Neural cell (in vitro differentiated cells): ENCODE measurements around the gene NT5C. TPM values are rescaled to one million over a fixed set of nuclear protein-coding genes. Genes with fewer than 3 reads are reported as not detected.

Experiments used
- H2AFZ ChIP-seq: fragments of 200-600, 300-800 bp; sonication (generic), shearing (Covaris generic); 2 replicates; pipeline ENCODE4 v1.6.0; 2014; ENCODE audit warnings: low read depth, mild to moderate bottlenecking, antibody characterized with exemption, low read length, moderate library complexity
- H3F3A ChIP-seq: fragments of 200-600 bp; shearing (Covaris generic); 2 replicates; pipeline ENCODE4 v1.6.1; 2016; ENCODE audit warnings: mild to moderate bottlenecking, moderate library complexity, mixed read lengths, antibody characterized with exemption, low read length; ENCODE audit not compliant: insufficient read depth, poor library complexity, severe bottlenecking
- H3K27ac ChIP-seq: fragments of 200-600, 300-800 bp; sonication (generic), shearing (Covaris generic); 2 replicates; pipeline ENCODE4 v1.5.1; 2014; ENCODE audit warnings: mild to moderate bottlenecking, low read length, moderate library complexity
- H3K27me3 ChIP-seq: fragments of 300-800, 200-600 bp; sonication (generic), shearing (Covaris generic); 2 replicates; pipeline ENCODE4 v1.6.0; 2014; ENCODE audit warnings: mild to moderate bottlenecking, low read depth, low read length, moderate library complexity; ENCODE audit not compliant: insufficient read depth
- H3K36me3 ChIP-seq: fragments of 300-800, 200-600 bp; sonication (generic), shearing (Covaris generic); 2 replicates; pipeline ENCODE4 v1.5.1; 2014; ENCODE audit warnings: mild to moderate bottlenecking, antibody characterized with exemption, low read length, moderate library complexity; ENCODE audit not compliant: insufficient read depth
- H3K4me2 ChIP-seq: fragments of 300-800, 200-600 bp; sonication (generic), shearing (Covaris generic); 2 replicates; pipeline ENCODE4 v1.6.0; 2014; ENCODE audit warnings: mild to moderate bottlenecking, low read length
- H3K4me3 ChIP-seq: fragments of 300-800, 200-600 bp; sonication (generic), shearing (Covaris generic); 2 replicates; pipeline ENCODE4 v1.5.1; 2014; ENCODE audit warnings: mild to moderate bottlenecking, low read length, moderate library complexity
- H3K79me2 ChIP-seq: fragments of 200-600 bp; shearing (Covaris generic); replicated peaks from 2 replicates; pipeline ENCODE4 v1.6.0; 2014; ENCODE audit warnings: mild to moderate bottlenecking, low read length, moderate library complexity; ENCODE audit not compliant: insufficient read depth
- H3K9ac ChIP-seq: fragments of 300-800, 200-600 bp; sonication (generic), shearing (Covaris generic); 2 replicates; pipeline ENCODE4 v1.6.1; 2016; ENCODE audit warnings: mild to moderate bottlenecking, low read length, mixed read lengths
- H3K9me2 ChIP-seq: fragments of 200-600 bp; shearing (Covaris generic); 2 replicates; pipeline ENCODE4 v1.6.1; 2016; ENCODE audit warnings: mild to moderate bottlenecking, low read length, mixed read lengths; ENCODE audit not compliant: insufficient read depth
- H3K9me3 ChIP-seq: fragments of 200-600, 300-800 bp; sonication (generic), shearing (Covaris generic); 2 replicates; pipeline ENCODE4 v1.6.1; 2016; ENCODE audit warnings: mild to moderate bottlenecking, mixed run types, low read length, moderate library complexity, mixed read lengths
- H4K20me1 ChIP-seq: fragments of 200-600 bp; shearing (Covaris generic); 2 replicates; pipeline ENCODE4 v1.6.1; 2016; ENCODE audit warnings: mild to moderate bottlenecking, mixed run types; ENCODE audit not compliant: insufficient read depth
- EP300 ChIP-seq: fragments of 450-650 bp; conservative IDR thresholded peaks from 2 replicates; pipeline ENCODE4 v1.6.1; 2014; ENCODE audit warnings: antibody characterized with exemption, mild to moderate bottlenecking, moderate library complexity; ENCODE audit not compliant: poor library complexity, severe bottlenecking
- EZH2 ChIP-seq: fragments of 200-600, 300-800 bp; shearing (Covaris generic), sonication (generic); IDR thresholded peaks from 2 replicates; pipeline ENCODE4 v1.6.1; 2014; ENCODE audit warnings: antibody characterized with exemption, low read length, borderline replicate concordance, mild to moderate bottlenecking; ENCODE audit not compliant: insufficient read depth, poor library complexity, severe bottlenecking
- MXI1 ChIP-seq: fragments of 450-650 bp; conservative IDR thresholded peaks from 2 replicates; pipeline ENCODE4 v1.6.1; 2014; ENCODE audit warnings: antibody characterized with exemption, mild to moderate bottlenecking; ENCODE audit not compliant: poor library complexity, severe bottlenecking
- POLR2AphosphoS5 ChIP-seq: IDR thresholded peaks from 2 replicates; pipeline ENCODE4 v1.6.1; 2012
- RAD21 ChIP-seq: fragments of 450-650 bp; conservative IDR thresholded peaks from 2 replicates; pipeline ENCODE4 v1.6.1; 2014; ENCODE audit warnings: antibody characterized with exemption, mild to moderate bottlenecking, moderate library complexity
- SMC3 ChIP-seq: fragments of 450-650 bp; conservative IDR thresholded peaks from 2 replicates; pipeline ENCODE4 v1.6.1; 2014; ENCODE audit warnings: antibody characterized with exemption, mild to moderate bottlenecking, moderate library complexity; ENCODE audit not compliant: poor library complexity
- TAF1 ChIP-seq: IDR thresholded peaks from 2 replicates; pipeline ENCODE4 v1.6.1; 2012; ENCODE audit warnings: low read depth
- polyA plus RNA-seq: library from polyadenylated mRNA; depleted of rRNA; stranded (reverse); fragments of >200 nt; gene quantifications from 2 replicates; pipeline ENCODE4 v1.2.3, GENCODE V29; 2014
- TF ChIP-seq, protein P1 (sequence below): fragments of 450-650 bp; IDR thresholded peaks from 2 replicates; pipeline ENCODE4 v1.5.1; 2014; ENCODE audit warnings: antibody characterized with exemption, mild to moderate bottlenecking, moderate library complexity; ENCODE audit not compliant: poor library complexity, severe bottlenecking
- TF ChIP-seq, protein P2 (sequence below): IDR thresholded peaks from 2 replicates; pipeline ENCODE4 v1.6.1; 2012; ENCODE audit warnings: borderline replicate concordance

The NT5C gene
- polyA plus RNA-seq, 1 donor from 2014 or later: 58.7 TPM

DNA sequence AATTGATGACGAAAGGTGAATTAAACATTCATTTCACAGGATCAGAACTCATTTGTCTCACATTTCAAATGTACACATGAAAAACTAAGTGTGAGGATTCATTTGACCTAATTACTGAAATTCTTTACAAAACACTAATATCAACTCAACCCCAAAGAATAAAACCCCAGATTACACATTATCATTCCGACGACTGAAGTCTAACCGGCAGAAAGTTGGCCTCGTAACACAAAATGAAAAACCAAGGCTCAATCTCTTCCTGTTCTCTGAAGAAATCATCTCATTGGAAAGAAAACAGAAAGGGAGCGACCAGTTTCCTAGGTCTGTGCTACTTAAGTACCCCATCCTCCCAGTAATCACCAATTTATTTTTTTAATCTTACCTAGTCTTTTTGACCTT, 21.0 kb upstream of the NT5C start:
- H3K79me2 ChIP-seq: peaks cover 67% of the 10 kb centered on the region
- H3F3A ChIP-seq: peaks cover 6% of the 10 kb centered on the region
- no peaks in the 10 kb centered on the region for H3K9me2 ChIP-seq
- TF ChIP-seq RAD21 (no peak), MXI1 (no peak), POLR2AphosphoS5 (no peak), TAF1 (no peak), EZH2 (no peak), SMC3 (no peak), EP300 (no peak)
- TF ChIP-seq, protein P1, sequence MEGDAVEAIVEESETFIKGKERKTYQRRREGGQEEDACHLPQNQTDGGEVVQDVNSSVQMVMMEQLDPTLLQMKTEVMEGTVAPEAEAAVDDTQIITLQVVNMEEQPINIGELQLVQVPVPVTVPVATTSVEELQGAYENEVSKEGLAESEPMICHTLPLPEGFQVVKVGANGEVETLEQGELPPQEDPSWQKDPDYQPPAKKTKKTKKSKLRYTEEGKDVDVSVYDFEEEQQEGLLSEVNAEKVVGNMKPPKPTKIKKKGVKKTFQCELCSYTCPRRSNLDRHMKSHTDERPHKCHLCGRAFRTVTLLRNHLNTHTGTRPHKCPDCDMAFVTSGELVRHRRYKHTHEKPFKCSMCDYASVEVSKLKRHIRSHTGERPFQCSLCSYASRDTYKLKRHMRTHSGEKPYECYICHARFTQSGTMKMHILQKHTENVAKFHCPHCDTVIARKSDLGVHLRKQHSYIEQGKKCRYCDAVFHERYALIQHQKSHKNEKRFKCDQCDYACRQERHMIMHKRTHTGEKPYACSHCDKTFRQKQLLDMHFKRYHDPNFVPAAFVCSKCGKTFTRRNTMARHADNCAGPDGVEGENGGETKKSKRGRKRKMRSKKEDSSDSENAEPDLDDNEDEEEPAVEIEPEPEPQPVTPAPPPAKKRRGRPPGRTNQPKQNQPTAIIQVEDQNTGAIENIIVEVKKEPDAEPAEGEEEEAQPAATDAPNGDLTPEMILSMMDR: no peak
- TF ChIP-seq, protein P2, sequence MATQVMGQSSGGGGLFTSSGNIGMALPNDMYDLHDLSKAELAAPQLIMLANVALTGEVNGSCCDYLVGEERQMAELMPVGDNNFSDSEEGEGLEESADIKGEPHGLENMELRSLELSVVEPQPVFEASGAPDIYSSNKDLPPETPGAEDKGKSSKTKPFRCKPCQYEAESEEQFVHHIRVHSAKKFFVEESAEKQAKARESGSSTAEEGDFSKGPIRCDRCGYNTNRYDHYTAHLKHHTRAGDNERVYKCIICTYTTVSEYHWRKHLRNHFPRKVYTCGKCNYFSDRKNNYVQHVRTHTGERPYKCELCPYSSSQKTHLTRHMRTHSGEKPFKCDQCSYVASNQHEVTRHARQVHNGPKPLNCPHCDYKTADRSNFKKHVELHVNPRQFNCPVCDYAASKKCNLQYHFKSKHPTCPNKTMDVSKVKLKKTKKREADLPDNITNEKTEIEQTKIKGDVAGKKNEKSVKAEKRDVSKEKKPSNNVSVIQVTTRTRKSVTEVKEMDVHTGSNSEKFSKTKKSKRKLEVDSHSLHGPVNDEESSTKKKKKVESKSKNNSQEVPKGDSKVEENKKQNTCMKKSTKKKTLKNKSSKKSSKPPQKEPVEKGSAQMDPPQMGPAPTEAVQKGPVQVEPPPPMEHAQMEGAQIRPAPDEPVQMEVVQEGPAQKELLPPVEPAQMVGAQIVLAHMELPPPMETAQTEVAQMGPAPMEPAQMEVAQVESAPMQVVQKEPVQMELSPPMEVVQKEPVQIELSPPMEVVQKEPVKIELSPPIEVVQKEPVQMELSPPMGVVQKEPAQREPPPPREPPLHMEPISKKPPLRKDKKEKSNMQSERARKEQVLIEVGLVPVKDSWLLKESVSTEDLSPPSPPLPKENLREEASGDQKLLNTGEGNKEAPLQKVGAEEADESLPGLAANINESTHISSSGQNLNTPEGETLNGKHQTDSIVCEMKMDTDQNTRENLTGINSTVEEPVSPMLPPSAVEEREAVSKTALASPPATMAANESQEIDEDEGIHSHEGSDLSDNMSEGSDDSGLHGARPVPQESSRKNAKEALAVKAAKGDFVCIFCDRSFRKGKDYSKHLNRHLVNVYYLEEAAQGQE: no peak
- H3K9me3 ChIP-seq: no peaks in the 10 kb centered on the region
- H2AFZ ChIP-seq: no peak overlapping the region
- peak overlapping the region; percentile 100 for H3K9ac ChIP-seq
- H3K4me3 ChIP-seq: peak overlapping the region; percentile 100
- peak overlapping the region; percentile 100 for H3K27ac ChIP-seq
- H4K20me1 ChIP-seq: peaks cover 23% of the 10 kb centered on the region
- H3K27me3 ChIP-seq: no peaks in the 10 kb centered on the region
- peaks cover 6% of the 10 kb centered on the region for H3K36me3 ChIP-seq
- peak overlapping the region; percentile 82 for H3K4me2 ChIP-seq

DNA sequence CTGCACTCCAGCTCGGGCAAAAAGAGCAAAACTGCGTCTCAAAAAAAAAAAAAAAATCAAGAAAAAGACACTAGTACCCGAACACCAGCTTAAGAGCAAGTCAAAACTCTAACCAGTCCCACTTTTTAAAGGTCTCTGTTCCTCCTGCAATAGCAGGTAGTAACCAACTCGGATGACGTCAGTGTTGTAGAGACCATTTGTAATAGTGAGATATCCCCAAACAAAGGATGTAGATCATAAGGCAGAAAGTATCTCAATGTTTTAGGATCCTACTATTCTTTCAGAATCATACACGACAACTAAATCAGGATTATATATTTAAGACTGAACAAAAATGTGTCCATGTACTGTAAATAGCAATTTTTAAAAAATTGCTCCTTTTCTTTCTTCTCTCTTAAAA, 20.4 kb upstream of the NT5C start:
- Histone ChIP-seq H3K9me3 (no peaks in the 10 kb centered on the region), H4K20me1 (peaks cover 29% of the 10 kb centered on the region), H3K4me2 (peak overlapping the region; percentile 82), H3K36me3 (peaks cover 7% of the 10 kb centered on the region), H3F3A (peaks cover 6% of the 10 kb centered on the region), H3K27ac (peak overlapping the region; percentile 100), H3K4me3 (peak overlapping the region; percentile 100), H3K9me2 (no peaks in the 10 kb centered on the region), H3K27me3 (no peaks in the 10 kb centered on the region), H2AFZ (no peak overlapping the region), H3K79me2 (peaks cover 72% of the 10 kb centered on the region), H3K9ac (peak overlapping the region; percentile 100)
- TF ChIP-seq, protein P2: peak; percentile 19
- peak; percentile 26 for TF ChIP-seq POLR2AphosphoS5
- TF ChIP-seq SMC3: no peak
